ENCODE results near the gene IRF4.

Gene IRF4

GRCh38 chr6:399785-400534 lies 8.4 kb downstream of the IRF4 start:
- TF ChIP-seq CTCF (IDR thresholded peaks at IDR 0.05; ENCODE audit: poor library complexity, severe bottlenecking): no peak

GRCh38 chr6:400815-401214 lies 9.3 kb downstream of the IRF4 start:
- Histone ChIP-seq H3K27ac (ENCODE audit: poor library complexity, severe bottlenecking) (no peak overlapping the region), H3K4me1 (ENCODE audit: insufficient read depth, poor library complexity, severe bottlenecking) (no peaks in the 10 kb centered on the region), H3K9me3 (ENCODE audit: severe bottlenecking) (no peaks in the 10 kb centered on the region), H3K27me3 (ENCODE audit: insufficient read depth, poor library complexity, severe bottlenecking) (peaks cover 86% of the 10 kb centered on the region), H3K4me3 (ENCODE audit: severe bottlenecking) (no peak overlapping the region), H3K36me3 (ENCODE audit: low read depth) (no peaks in the 10 kb centered on the region)
- DNase-seq (ENCODE audit: low spot score): no peak
- no peak for TF ChIP-seq CTCF (IDR thresholded peaks at IDR 0.05; ENCODE audit: poor library complexity, severe bottlenecking)
- ATAC-seq (ENCODE audit: low read depth): no peak

More at GRCh38 chr6:399785-400534, 8.4 kb downstream of the IRF4 start:
- H3K27me3 ChIP-seq (ENCODE audit: insufficient read depth, poor library complexity, severe bottlenecking): peaks cover 86% of the 10 kb centered on the region
- H3K4me1 ChIP-seq (ENCODE audit: insufficient read depth, poor library complexity, severe bottlenecking): no peaks in the 10 kb centered on the region
- H3K36me3 ChIP-seq (ENCODE audit: low read depth): no peaks in the 10 kb centered on the region
- no peaks in the 10 kb centered on the region for H3K9me3 ChIP-seq (ENCODE audit: severe bottlenecking)
- no peak overlapping the region for H3K27ac ChIP-seq (ENCODE audit: poor library complexity, severe bottlenecking)
- no peak overlapping the region for H3K4me3 ChIP-seq (ENCODE audit: severe bottlenecking)
- no peak for ATAC-seq (ENCODE audit: low read depth)
- DNase-seq (ENCODE audit: low spot score): no peak

GRCh38 chr6:401239-401993 lies 9.9 kb downstream of the IRF4 start:
- peaks cover 85% of the 10 kb centered on the region for H3K27me3 ChIP-seq (ENCODE audit: insufficient read depth, poor library complexity, severe bottlenecking)
- DNase-seq (ENCODE audit: low spot score): no peak
- H3K27ac ChIP-seq (ENCODE audit: poor library complexity, severe bottlenecking): no peak overlapping the region
- no peak for ATAC-seq (ENCODE audit: low read depth)
- TF ChIP-seq CTCF (IDR thresholded peaks at IDR 0.05; ENCODE audit: poor library complexity, severe bottlenecking): no peak
- H3K4me3 ChIP-seq (ENCODE audit: severe bottlenecking): no peak overlapping the region
- H3K9me3 ChIP-seq (ENCODE audit: severe bottlenecking): no peaks in the 10 kb centered on the region
- no peaks in the 10 kb centered on the region for H3K36me3 ChIP-seq (ENCODE audit: low read depth)
- no peaks in the 10 kb centered on the region for H3K4me1 ChIP-seq (ENCODE audit: insufficient read depth, poor library complexity, severe bottlenecking)

GRCh38 chr6:401994-402640 lies 10.6 kb downstream of the IRF4 start:
- H3K4me1 ChIP-seq (ENCODE audit: insufficient read depth, poor library complexity, severe bottlenecking): no peaks in the 10 kb centered on the region
- no peak overlapping the region for H3K27ac ChIP-seq (ENCODE audit: poor library complexity, severe bottlenecking)
- no peaks in the 10 kb centered on the region for H3K36me3 ChIP-seq (ENCODE audit: low read depth)
- ATAC-seq (ENCODE audit: low read depth): no peak
- TF ChIP-seq CTCF (IDR thresholded peaks at IDR 0.05; ENCODE audit: poor library complexity, severe bottlenecking): no peak
- no peak overlapping the region for H3K4me3 ChIP-seq (ENCODE audit: severe bottlenecking)
- H3K9me3 ChIP-seq (ENCODE audit: severe bottlenecking): no peaks in the 10 kb centered on the region
- DNase-seq (ENCODE audit: low spot score): no peak
- peaks cover 91% of the 10 kb centered on the region for H3K27me3 ChIP-seq (ENCODE audit: insufficient read depth, poor library complexity, severe bottlenecking)

Data from RWPE2 (cell line).